SW 1271 (cell line): ENCODE results near the gene NIN.

ENCODE experiments used
- DNase-seq, 2 experiments: peaks; one replicate each; lab custom pipeline; 2025; lab: John Stamatoyannopoulos, UW

Gene NIN

GRCh38 chr14:50830932-50831725, at the start of gene NIN:
NIN (minus strand) TSS chr14:50831162; CDS start chr14:50822056, 9,106 bp downstream.
- peak; percentile 22 to 71 for DNase-seq

- no peak for DNase-seq
Measured at GRCh38 chr14:50875359-50876070, 44.6 kb upstream of the NIN start.

GRCh38 chr14:50874757-50875156, 43.8 kb upstream of the NIN start:
- no peak for DNase-seq

GRCh38 chr14:50871914-50872732, 41.2 kb upstream of the NIN start, which contains the start of gene ABHD12B:
ABHD12B (plus strand) TSS chr14:50872053; CDS start chr14:50872175, 122 bp downstream.
- DNase-seq = no peak

GRCh38 chr14:50871228-50871627, 40.3 kb upstream of the NIN start:
- no peak for DNase-seq

GRCh38 chr14:50865391-50866076, 34.6 kb upstream of the NIN start:
- no peak for DNase-seq

- no peak for DNase-seq
Measured at GRCh38 chr14:50864946-50865345, 34.0 kb upstream of the NIN start.

GRCh38 chr14:50864237-50864636, 33.3 kb upstream of the NIN start:
- no peak for DNase-seq

- no peak for DNase-seq
Measured at GRCh38 chr14:50862036-50862570, 31.1 kb upstream of the NIN start.

- DNase-seq = peak; percentile 25 to 74
Measured at GRCh38 chr14:50860478-50861086, 29.6 kb upstream of the NIN start.

GRCh38 chr14:50859296-50859624, 28.3 kb upstream of the NIN start:
- no peak for DNase-seq

GRCh38 chr14:50856660-50857059, 25.7 kb upstream of the NIN start:
- DNase-seq = no peak

- peak in 1 of 2 experiments; percentile 26 for DNase-seq
Measured at GRCh38 chr14:50855558-50855957, 24.6 kb upstream of the NIN start.

- no peak for DNase-seq
Measured at GRCh38 chr14:50854521-50854920, 23.6 kb upstream of the NIN start.

GRCh38 chr14:50853891-50854290, 22.9 kb upstream of the NIN start:
- DNase-seq = no peak

GRCh38 chr14:50846226-50846880, 15.4 kb upstream of the NIN start:
- peak in 1 of 2 experiments; percentile 25 for DNase-seq

- no peak for DNase-seq
Measured at GRCh38 chr14:50845166-50845565, 14.2 kb upstream of the NIN start.

- no peak for DNase-seq
Measured at GRCh38 chr14:50844391-50844790, 13.4 kb upstream of the NIN start.

GRCh38 chr14:50839691-50840090, 8.7 kb upstream of the NIN start:
- DNase-seq = no peak

- DNase-seq = no peak
Measured at GRCh38 chr14:50839048-50839447, 8.1 kb upstream of the NIN start.
